Activated T-helper 17 cell treated with anti-CD3 and anti-CD28 coated beads, Interleukin-2, amount 50 U/mL, for 72 hours (primary cell): ENCODE measurements around the gene SFR1. TPM values are rescaled to one million over a fixed set of nuclear protein-coding genes. Genes with fewer than 3 reads are reported as not detected.

Experiments
- ATAC-seq: fragments of 150-1000 bp; cut with Tn5 transposase; replicated peaks from 2 replicates; pipeline ENCODE4 v1.10.0; 2021; ENCODE audit warnings: mild to moderate bottlenecking, moderate library complexity
- H3K27ac Mint-ChIP-seq: one replicate; pipeline ENCODE4 v1.8.0; 2022; ENCODE audit warnings: mixed read lengths
- H3K27me3 Mint-ChIP-seq: one replicate; pipeline ENCODE4 v1.8.0; 2022; ENCODE audit warnings: mixed read lengths
- H3K36me3 Mint-ChIP-seq: one replicate; pipeline ENCODE4 v1.8.0; 2022; ENCODE audit warnings: low read depth, mild to moderate bottlenecking, mixed read lengths
- H3K4me1 Mint-ChIP-seq: one replicate; pipeline ENCODE4 v1.8.0; 2022; ENCODE audit warnings: mixed read lengths
- H3K4me3 Mint-ChIP-seq: one replicate; pipeline ENCODE4 v1.8.0; 2022; ENCODE audit warnings: mild to moderate bottlenecking, mixed read lengths
- H3K9me3 Mint-ChIP-seq: one replicate; pipeline ENCODE4 v1.8.0; 2022; ENCODE audit warnings: mixed read lengths
- total RNA-seq, 2 donors: library from RNA; stranded (reverse); gene quantifications; one replicate each; pipeline ENCODE4 v1.2.3, GENCODE V29; 2022

Gene SFR1
- total RNA-seq, 2 donors from 2014 or later = 12.4 to 14.3 TPM

- Mint-ChIP-seq H3K27me3 (no peaks in the 10 kb centered on the region), H3K36me3 (peaks cover 25% of the 10 kb centered on the region), H3K4me3 (peak overlapping the region; percentile 91), H3K27ac (peak overlapping the region; percentile 99), H3K4me1 (peaks cover 21% of the 10 kb centered on the region), H3K9me3 (no peaks in the 10 kb centered on the region)
- peak; percentile 51 for ATAC-seq
Measured at GRCh38 chr10:104120903-104121484, 977 bp upstream of the SFR1 start.

- no peak for ATAC-seq
- peaks cover 38% of the 10 kb centered on the region for H3K36me3 Mint-ChIP-seq
- H3K27ac Mint-ChIP-seq = peak overlapping the region; percentile 99
- H3K4me3 Mint-ChIP-seq = peak overlapping the region; percentile 91
- H3K4me1 Mint-ChIP-seq = peaks cover 27% of the 10 kb centered on the region
- no peaks in the 10 kb centered on the region for H3K27me3 Mint-ChIP-seq
- no peaks in the 10 kb centered on the region for H3K9me3 Mint-ChIP-seq
Measured at GRCh38 chr10:104122225-104123107, 495 bp downstream of the SFR1 start.

- ATAC-seq = no peak
- Mint-ChIP-seq H3K4me1 (peaks cover 27% of the 10 kb centered on the region), H3K27me3 (no peaks in the 10 kb centered on the region), H3K4me3 (peak overlapping the region; percentile 91), H3K27ac (peak overlapping the region; percentile 99), H3K36me3 (peaks cover 38% of the 10 kb centered on the region), H3K9me3 (no peaks in the 10 kb centered on the region)
Measured at GRCh38 chr10:104123397-104123796, 1.4 kb downstream of the SFR1 start.

- H3K36me3 Mint-ChIP-seq = peaks cover 38% of the 10 kb centered on the region
Measured at GRCh38 chr10:104127411-104127810, 5.4 kb downstream of the SFR1 start.

GRCh38 chr10:104128214-104128613, 6.2 kb downstream of the SFR1 start:
- H3K27ac Mint-ChIP-seq = no peak overlapping the region
- H3K27me3 Mint-ChIP-seq = peaks cover 9% of the 10 kb centered on the region
- H3K36me3 Mint-ChIP-seq = peaks cover 37% of the 10 kb centered on the region
- H3K4me1 Mint-ChIP-seq = peaks cover 8% of the 10 kb centered on the region
- H3K4me3 Mint-ChIP-seq = no peak overlapping the region
- no peak for ATAC-seq
- no peaks in the 10 kb centered on the region for H3K9me3 Mint-ChIP-seq

More at GRCh38 chr10:104127411-104127810, 5.4 kb downstream of the SFR1 start:
- Mint-ChIP-seq H3K27me3 (peaks cover 4% of the 10 kb centered on the region), H3K4me3 (no peak overlapping the region), H3K27ac (no peak overlapping the region), H3K9me3 (no peaks in the 10 kb centered on the region), H3K4me1 (peaks cover 16% of the 10 kb centered on the region)
- no peak for ATAC-seq

GRCh38 chr10:104130041-104130440, 8.1 kb downstream of the SFR1 start:
- H3K9me3 Mint-ChIP-seq = no peaks in the 10 kb centered on the region
- ATAC-seq = no peak
- peaks cover 16% of the 10 kb centered on the region for H3K27me3 Mint-ChIP-seq
- H3K4me3 Mint-ChIP-seq = no peak overlapping the region
- no peak overlapping the region for H3K27ac Mint-ChIP-seq
- H3K36me3 Mint-ChIP-seq = peaks cover 23% of the 10 kb centered on the region
- peaks cover 6% of the 10 kb centered on the region for H3K4me1 Mint-ChIP-seq

GRCh38 chr10:104138131-104138530, 16.2 kb downstream of the SFR1 start:
- no peak for ATAC-seq
- Mint-ChIP-seq H3K9me3 (no peaks in the 10 kb centered on the region), H3K4me1 (no peaks in the 10 kb centered on the region), H3K27ac (no peak overlapping the region), H3K4me3 (no peak overlapping the region), H3K27me3 (peaks cover 12% of the 10 kb centered on the region), H3K36me3 (no peaks in the 10 kb centered on the region)

GRCh38 chr10:104139221-104139620, 17.2 kb downstream of the SFR1 start:
- Mint-ChIP-seq H3K4me3 (no peak overlapping the region), H3K27ac (no peak overlapping the region), H3K36me3 (no peaks in the 10 kb centered on the region), H3K27me3 (peaks cover 8% of the 10 kb centered on the region), H3K4me1 (no peaks in the 10 kb centered on the region), H3K9me3 (no peaks in the 10 kb centered on the region)
- ATAC-seq = no peak

GRCh38 chr10:104142081-104142480, 20.1 kb downstream of the SFR1 start:
- Mint-ChIP-seq H3K27ac (no peak overlapping the region), H3K9me3 (no peaks in the 10 kb centered on the region), H3K27me3 (peaks cover 3% of the 10 kb centered on the region), H3K4me3 (no peak overlapping the region), H3K4me1 (no peaks in the 10 kb centered on the region), H3K36me3 (no peaks in the 10 kb centered on the region)
- ATAC-seq = no peak

GRCh38 chr10:104143829-104144228, 21.9 kb downstream of the SFR1 start:
- Mint-ChIP-seq H3K36me3 (no peaks in the 10 kb centered on the region), H3K4me3 (no peak overlapping the region), H3K4me1 (no peaks in the 10 kb centered on the region), H3K27me3 (peaks cover 3% of the 10 kb centered on the region), H3K27ac (no peak overlapping the region), H3K9me3 (no peaks in the 10 kb centered on the region)
- no peak for ATAC-seq

GRCh38 chr10:104144931-104145330, 23.0 kb downstream of the SFR1 start:
- no peak for ATAC-seq
- no peaks in the 10 kb centered on the region for H3K9me3 Mint-ChIP-seq
- no peak overlapping the region for H3K4me3 Mint-ChIP-seq
- H3K36me3 Mint-ChIP-seq = no peaks in the 10 kb centered on the region
- H3K27me3 Mint-ChIP-seq = no peaks in the 10 kb centered on the region
- no peak overlapping the region for H3K27ac Mint-ChIP-seq
- H3K4me1 Mint-ChIP-seq = no peaks in the 10 kb centered on the region

GRCh38 chr10:104146882-104147281, 24.9 kb downstream of the SFR1 start:
- Mint-ChIP-seq H3K27ac (no peak overlapping the region), H3K4me3 (no peak overlapping the region), H3K27me3 (peaks cover 7% of the 10 kb centered on the region), H3K36me3 (no peaks in the 10 kb centered on the region), H3K4me1 (no peaks in the 10 kb centered on the region), H3K9me3 (peaks cover 3% of the 10 kb centered on the region)
- ATAC-seq = no peak

GRCh38 chr10:104150139-104150538, 28.2 kb downstream of the SFR1 start:
- peaks cover 7% of the 10 kb centered on the region for H3K9me3 Mint-ChIP-seq
- no peak overlapping the region for H3K4me3 Mint-ChIP-seq
- peaks cover 16% of the 10 kb centered on the region for H3K27me3 Mint-ChIP-seq
- no peaks in the 10 kb centered on the region for H3K4me1 Mint-ChIP-seq
- no peak for ATAC-seq
- no peaks in the 10 kb centered on the region for H3K36me3 Mint-ChIP-seq
- no peak overlapping the region for H3K27ac Mint-ChIP-seq

- H3K4me1 Mint-ChIP-seq = no peaks in the 10 kb centered on the region
- peaks cover 7% of the 10 kb centered on the region for H3K9me3 Mint-ChIP-seq
- H3K4me3 Mint-ChIP-seq = no peak overlapping the region
- peaks cover 23% of the 10 kb centered on the region for H3K27me3 Mint-ChIP-seq
- H3K27ac Mint-ChIP-seq = no peak overlapping the region
- ATAC-seq = no peak
- no peaks in the 10 kb centered on the region for H3K36me3 Mint-ChIP-seq
Measured at GRCh38 chr10:104151737-104152136, 29.8 kb downstream of the SFR1 start.

- no peak overlapping the region for H3K27ac Mint-ChIP-seq
- H3K4me1 Mint-ChIP-seq = no peaks in the 10 kb centered on the region
- no peaks in the 10 kb centered on the region for H3K36me3 Mint-ChIP-seq
- H3K4me3 Mint-ChIP-seq = no peak overlapping the region
- ATAC-seq = no peak
- peaks cover 7% of the 10 kb centered on the region for H3K9me3 Mint-ChIP-seq
- peaks cover 22% of the 10 kb centered on the region for H3K27me3 Mint-ChIP-seq
Measured at GRCh38 chr10:104155591-104155990, 33.6 kb downstream of the SFR1 start.
